K562 (cell line): Measurements from ENCODE around the gene PPL. TPM values are rescaled to one million over a fixed set of nuclear protein-coding genes. Genes with fewer than 3 reads are reported as not detected.

ENCODE experiments used
- BCOR ChIP-seq: fragments of 450-650 bp; IDR thresholded peaks from 2 replicates; pipeline ENCODE4 v1.6.1; 2016
- EGR1 ChIP-seq: fragments of 450-650 bp; conservative IDR thresholded peaks from 2 replicates; pipeline ENCODE4 v1.6.1; 2017; ENCODE audit warnings: mild to moderate bottlenecking
- MEIS2 ChIP-seq: fragments of 450-650 bp; IDR thresholded peaks from 2 replicates; pipeline ENCODE4 v1.6.1; 2014; ENCODE audit warnings: mild to moderate bottlenecking; ENCODE audit not compliant: partially characterized antibody
- NR2C2 ChIP-seq, 2 experiments: fragments of 200-800 bp in 1 of 2; sonication (Bioruptor generic) in 1 of 2; sonication (generic) in 1 of 2; formaldehyde crosslinking in 1 of 2; IDR thresholded peaks; 2 replicates each; pipeline versions ENCODE4 v1.6.1 to v1.8.0; 2016 to 2022; ENCODE audit warnings: mild to moderate bottlenecking in 1 of 2, missing compliant biosample characterization in 1 of 2, missing genetic modification characterization in 1 of 2, missing genetic modification reagents in 1 of 2
- PCBP1 ChIP-seq: fragments of 200-400 bp; formaldehyde crosslinking; IDR thresholded peaks from 2 replicates; pipeline ENCODE4 v1.6.1; 2018; ENCODE audit warnings: mild to moderate bottlenecking, low read depth, low read length; ENCODE audit not compliant: poor library complexity, severe bottlenecking
- PHTF2 ChIP-seq: fragments of 250-450 bp; sonication (Bioruptor Pico); IDR thresholded peaks from 2 replicates; pipeline ENCODE4 v1.5.0; 2021; ENCODE audit warnings: mild to moderate bottlenecking
- POLR2AphosphoS5 ChIP-seq: IDR thresholded peaks from 2 replicates; pipeline ENCODE4 v1.6.1; 2011; ENCODE audit warnings: mild to moderate bottlenecking, low read depth, low read length, moderate library complexity; ENCODE audit not compliant: control insufficient read depth, insufficient read depth
- POLR2G ChIP-seq: fragments of 200-400 bp; formaldehyde crosslinking; IDR thresholded peaks from 2 replicates; pipeline ENCODE4 v1.6.1; 2017; ENCODE audit warnings: low read depth, mild to moderate bottlenecking, antibody characterized with exemption, low read length, moderate library complexity
- PRDM10 ChIP-seq: fragments of 450-650 bp; IDR thresholded peaks from 2 replicates; pipeline ENCODE4 v1.6.1; 2018; ENCODE audit not compliant: partially characterized antibody
- RB1 ChIP-seq: fragments of 450-650 bp; IDR thresholded peaks from 2 replicates; pipeline ENCODE4 v1.6.1; 2017; ENCODE audit warnings: low read depth, mild to moderate bottlenecking
- RBM25 ChIP-seq: fragments of 200-400 bp; formaldehyde crosslinking; IDR thresholded peaks from 2 replicates; pipeline ENCODE4 v1.6.1; 2018; ENCODE audit warnings: low read length, low read depth, moderate library complexity; ENCODE audit not compliant: severe bottlenecking
- TCF7 ChIP-seq: sonication (generic); IDR thresholded peaks from 2 replicates; pipeline ENCODE4 v1.6.1; 2016; ENCODE audit warnings: antibody characterized with exemption, borderline replicate concordance
- TRIM24 ChIP-seq, 2 experiments: fragments of 450-650 bp; IDR thresholded peaks; 2 replicates each; pipeline ENCODE4 v1.6.1; 2016
- XRCC5 ChIP-seq: fragments of 200-400 bp; formaldehyde crosslinking; IDR thresholded peaks from 2 replicates; pipeline ENCODE4 v1.6.1; 2017; ENCODE audit warnings: low read depth, mild to moderate bottlenecking, low read length
- ZNF324 ChIP-seq: fragments of 250-450 bp; sonication (Bioruptor Pico); IDR thresholded peaks from 2 replicates; pipeline ENCODE4 v1.4.0; 2020; ENCODE audit warnings: mild to moderate bottlenecking
- ZNF398 ChIP-seq: fragments of 250-450 bp; sonication (Bioruptor Pico); IDR thresholded peaks from 2 replicates; pipeline ENCODE4 v1.8.0; 2021; ENCODE audit warnings: moderate library complexity, mild to moderate bottlenecking, inconsistent platforms
- polyA plus RNA-seq, 8 experiments: library from polyadenylated mRNA; depleted of rRNA in 4 of 8; stranded (reverse) in 5 of 8; unstranded in 3 of 8; fragments of >200 nt; fragmentation: Nextera tagmentation in 2 of 8; fragmentation: Illumina TruSeq in 1 of 8; extraction: Ambion mirVana in 2 of 8; extraction: Trizol in 1 of 8; gene quantifications; 2 replicates each; pipeline versions ENCODE4 v1.2.1 to v1.2.3, GENCODE V29; 2011 to 2014; ENCODE audit warnings: inconsistent platforms in 1 of 8, missing spikeins in 1 of 8
- total RNA-seq, 7 experiments: library from RNA; depleted of rRNA in 6 of 7; stranded (reverse); fragments of >200 nt in 6 of 7; fragmentation: Illumina TruSeq in 2 of 7; extraction: Trizol in 2 of 7; gene quantifications; 2 replicates each; pipeline versions ENCODE4 v1.2.1 to v1.2.3, GENCODE V29; 2011 to 2021; ENCODE audit warnings: low replicate concordance in 1 of 7
- TF ChIP-seq, protein P1 (sequence below): fragments of 450-650 bp; IDR thresholded peaks from 2 replicates; pipeline ENCODE4 v1.6.1; 2016; ENCODE audit warnings: antibody characterized with exemption
- TF ChIP-seq, protein P2 (sequence below): fragments of 200-800 bp; sonication (Bioruptor generic); IDR thresholded peaks from 2 replicates; pipeline ENCODE4 v1.6.1; 2017; ENCODE audit warnings: missing genetic modification characterization, missing compliant biosample characterization

PPL gene
- total and polyA plus RNA-seq, 9 of the 15 experiments (the other 6 are each of a cell fraction or from before 2014, with no cell fraction given) = 0.01 to 0.15 (median 0.07) TPM; not detected in 3

GRCh38 chr16:4957720-4958509, 21.0 kb upstream of the PPL start, which contains the start of gene SEC14L5 (continued):
- TF ChIP-seq RBM25 (peak; percentile 34), RB1 (peak; percentile 33; the same call in 1 of the 2 replicates), POLR2G (0 out of 2 replicates have a peak, but pooled peaks have one; percentile 17), ZNF398 (CRISPR knock-in tag) (no peak), TCF7 (no peak), ZNF324 (CRISPR knock-in tag) (no peak), MEIS2 (peak; percentile 48), PCBP1 (peak; percentile 17), XRCC5 (0 out of 2 replicates have a peak, but pooled peaks have one; percentile 56), EGR1 (peak; percentile 37), NR2C2 (CRISPR knock-in tag; IDR thresholded peaks at IDR 0.05) (0 out of 2 replicates have a peak, but pooled peaks have one; percentile 13), NR2C2 (tag; IDR thresholded peaks at IDR 0.05) (no peak), BCOR (peak; percentile 43; the same call in 1 of the 2 replicates), PRDM10 (peak; percentile 15), TRIM24 (IDR thresholded peaks at IDR 0.05) (no peak), POLR2AphosphoS5 (no peak), PHTF2 (CRISPR knock-in tag) (no peak)
- TF ChIP-seq, protein P1, sequence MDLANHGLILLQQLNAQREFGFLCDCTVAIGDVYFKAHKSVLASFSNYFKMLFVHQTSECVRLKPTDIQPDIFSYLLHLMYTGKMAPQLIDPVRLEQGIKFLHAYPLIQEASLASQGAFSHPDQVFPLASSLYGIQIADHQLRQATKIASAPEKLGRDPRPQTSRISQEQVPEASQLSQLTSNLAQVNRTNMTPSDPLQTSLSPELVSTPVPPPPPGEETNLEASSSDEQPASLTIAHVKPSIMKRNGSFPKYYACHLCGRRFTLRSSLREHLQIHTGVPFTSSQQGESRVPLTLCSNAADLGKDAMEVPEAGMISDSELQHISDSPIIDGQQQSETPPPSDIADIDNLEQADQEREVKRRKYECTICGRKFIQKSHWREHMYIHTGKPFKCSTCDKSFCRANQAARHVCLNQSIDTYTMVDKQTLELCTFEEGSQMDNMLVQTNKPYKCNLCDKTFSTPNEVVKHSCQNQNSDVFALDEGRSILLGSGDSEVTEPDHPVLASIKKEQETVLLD = 0 out of 2 replicates have a peak, but pooled peaks have one; percentile 27
- TF ChIP-seq, protein P2, sequence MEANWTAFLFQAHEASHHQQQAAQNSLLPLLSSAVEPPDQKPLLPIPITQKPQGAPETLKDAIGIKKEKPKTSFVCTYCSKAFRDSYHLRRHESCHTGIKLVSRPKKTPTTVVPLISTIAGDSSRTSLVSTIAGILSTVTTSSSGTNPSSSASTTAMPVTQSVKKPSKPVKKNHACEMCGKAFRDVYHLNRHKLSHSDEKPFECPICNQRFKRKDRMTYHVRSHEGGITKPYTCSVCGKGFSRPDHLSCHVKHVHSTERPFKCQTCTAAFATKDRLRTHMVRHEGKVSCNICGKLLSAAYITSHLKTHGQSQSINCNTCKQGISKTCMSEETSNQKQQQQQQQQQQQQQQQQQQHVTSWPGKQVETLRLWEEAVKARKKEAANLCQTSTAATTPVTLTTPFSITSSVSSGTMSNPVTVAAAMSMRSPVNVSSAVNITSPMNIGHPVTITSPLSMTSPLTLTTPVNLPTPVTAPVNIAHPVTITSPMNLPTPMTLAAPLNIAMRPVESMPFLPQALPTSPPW (CRISPR knock-in tag) = peak; percentile 53; the same call in 1 of the 2 replicates
